Measurements from ENCODE around the gene NRL. TPM values are rescaled to one million over a fixed set of nuclear protein-coding genes. Genes with fewer than 3 reads are reported as not detected.

Gene NRL
- total and polyA plus RNA-seq, 4 donors, result 2.7 to 5.4 (median 3.1) TPM

GRCh38 chr14:24075485-24076301 is 39.1 kb downstream of the NRL start:
- H3K4me3 ChIP-seq, result no peak overlapping the region
- 66 to 69% methylated on average over 11 of the region's 11 CpGs for WGBS, 2 donors
- DNase-seq (no peak), ATAC-seq (ENCODE audit: insufficient read depth, low FRiP score) (no peak)
- H3K9me3 ChIP-seq (ENCODE audit: control insufficient read depth in 4 of 4, insufficient read depth in 3 of 4, low read length in 3 of 4), result no peaks in the 10 kb centered on the region
- TF ChIP-seq CTCF (IDR thresholded peaks at IDR 0.05; ENCODE audit: control extremely low read depth, extremely low read depth), result no peak
- H3K27me3 ChIP-seq (ENCODE audit: control insufficient read depth in 3 of 3, insufficient read depth in 3 of 3, low read length in 2 of 3), result peaks cover 0 to 15% (median 12%) of the 10 kb centered on the region in 3 donors
- H3K36me3 ChIP-seq (ENCODE audit: control insufficient read depth in 4 of 4, insufficient read depth in 4 of 4, low read length in 4 of 4), result no peaks in the 10 kb centered on the region
- no peak overlapping the region for H3K9ac ChIP-seq (ENCODE audit: insufficient read depth in 1 of 2, low read length in 2 of 2)
- H3K27ac ChIP-seq (ENCODE audit: low read depth in 1 of 2, low read length in 1 of 2), result no peak overlapping the region
- peaks cover 0 to 3% (median under 1%) of the 10 kb centered on the region in 5 donors for H3K4me1 ChIP-seq (ENCODE audit: control insufficient read depth in 5 of 5, insufficient read depth in 5 of 5, low read length in 5 of 5)

GRCh38 chr14:24074625-24075484 is 39.9 kb downstream of the NRL start:
- WGBS, 2 donors, result 80 to 85% methylated on average over 11 of the region's 11 CpGs

More at GRCh38 chr14:24074625-24075484, 39.9 kb downstream of the NRL start:
- ATAC-seq (ENCODE audit: insufficient read depth, low FRiP score) (no peak), DNase-seq (no peak)
- Histone ChIP-seq H3K4me1 (ENCODE audit: control insufficient read depth in 5 of 5, insufficient read depth in 5 of 5, low read length in 5 of 5) (no peaks in the 10 kb centered on the region), H3K9ac (ENCODE audit: insufficient read depth in 1 of 2, low read length in 2 of 2) (no peak overlapping the region), H3K4me3 (no peak overlapping the region), H3K36me3 (ENCODE audit: control insufficient read depth in 4 of 4, insufficient read depth in 4 of 4, low read length in 4 of 4) (no peaks in the 10 kb centered on the region), H3K27me3 (ENCODE audit: control insufficient read depth in 3 of 3, insufficient read depth in 3 of 3, low read length in 2 of 3) (peaks cover 0 to 13% (median 10%) of the 10 kb centered on the region in 3 donors), H3K9me3 (ENCODE audit: control insufficient read depth in 4 of 4, insufficient read depth in 3 of 4, low read length in 3 of 4) (no peaks in the 10 kb centered on the region), H3K27ac (ENCODE audit: low read depth in 1 of 2, low read length in 1 of 2) (no peak overlapping the region)
- TF ChIP-seq CTCF (IDR thresholded peaks at IDR 0.05; ENCODE audit: control extremely low read depth, extremely low read depth), result no peak

Data from lung (tissue), 12 donors.